Caco-2 (cell line): ENCODE measurements around the gene ACOX3. TPM values are rescaled to one million over a fixed set of nuclear protein-coding genes. Genes with fewer than 3 reads are reported as not detected.

Experiments used
- BruUV-seq: library from RNA; stranded (reverse); fragments of 400-500 nt; replicated peaks from 2 replicates; lab custom pipeline; 2021; lab: Mats Ljungman, UMichigan
- CTCF ChIA-PET: fragments of 300-600 bp; sonication (Branson Sonifier 250); formaldehyde crosslinking; loops from one replicate; lab custom pipeline; 2022; ENCODE audit warnings: antibody characterized with exemption; lab: Charles Lee
- POLR2A ChIA-PET: fragments of 300-600 bp; sonication (Branson Sonifier 250); formaldehyde crosslinking; loops from one replicate; lab custom pipeline; 2022; ENCODE audit warnings: antibody characterized with exemption; lab: Charles Lee
- DNase-seq, 2 experiments: peaks; one replicate each; pipeline versions ENCODE4 v3.0.0 to v3.0.0-alpha.2; 2020 to 2022
- H3K27me3 ChIP-seq: replicated peaks from 2 replicates; pipeline ENCODE4 v1.6.0; 2011; ENCODE audit warnings: low read length; ENCODE audit not compliant: control insufficient read depth, insufficient read depth
- H3K36me3 ChIP-seq: 2 replicates; pipeline ENCODE4 v1.5.1; 2011; ENCODE audit warnings: low read length; ENCODE audit not compliant: control insufficient read depth, insufficient read depth
- H3K4me1 ChIP-seq: fragments of 250-450 bp; sonication (Bioruptor Pico); 2 replicates; pipeline ENCODE4 v1.5.1; 2020; ENCODE audit warnings: mild to moderate bottlenecking
- H3K4me3 ChIP-seq: 2 replicates; pipeline ENCODE4 v1.5.1; 2011; ENCODE audit warnings: low read depth, mild to moderate bottlenecking, control low read depth, low read length
- H3K9me3 ChIP-seq: fragments of 250-450 bp; sonication (Bioruptor Pico); 2 replicates; pipeline ENCODE4 v1.5.1; 2020; ENCODE audit warnings: mild to moderate bottlenecking, moderate library complexity
- H3K27ac Mint-ChIP-seq: one replicate; pipeline ENCODE4 v1.8.0; 2022; ENCODE audit warnings: mixed read lengths; ENCODE audit not compliant: unreplicated experiment
- H3K27me3 Mint-ChIP-seq: one replicate; pipeline ENCODE4 v1.8.0; 2022; ENCODE audit warnings: mixed read lengths; ENCODE audit not compliant: insufficient read depth, unreplicated experiment
- H3K36me3 Mint-ChIP-seq: one replicate; pipeline ENCODE4 v1.8.0; 2022; ENCODE audit warnings: mild to moderate bottlenecking, mixed read lengths; ENCODE audit not compliant: insufficient read depth, unreplicated experiment
- H3K4me1 Mint-ChIP-seq: one replicate; pipeline ENCODE4 v1.8.0; 2022; ENCODE audit warnings: low read depth, mixed read lengths; ENCODE audit not compliant: unreplicated experiment
- H3K4me3 Mint-ChIP-seq: one replicate; pipeline ENCODE4 v1.8.0; 2022; ENCODE audit warnings: mild to moderate bottlenecking, moderate library complexity, mixed read lengths; ENCODE audit not compliant: unreplicated experiment
- H3K9me3 Mint-ChIP-seq: one replicate; pipeline ENCODE4 v1.8.0; 2022; ENCODE audit warnings: mixed read lengths; ENCODE audit not compliant: unreplicated experiment
- CTCF ChIP-seq, 2 experiments: fragments of 200-600 bp in 1 of 2; IDR thresholded peaks; 1 replicate in 1 of 2; 2 replicates in 1 of 2; pipeline versions ENCODE4 v1.5.1 to v1.8.0; 2011 to 2022; ENCODE audit warnings: antibody characterized with exemption in 1 of 2, control low read depth in 1 of 2, inconsistent platforms in 1 of 2, low read depth in 1 of 2, low read length in 1 of 2, mild to moderate bottlenecking in 1 of 2, moderate library complexity in 1 of 2; ENCODE audit not compliant: insufficient read depth in 1 of 2, severe bottlenecking in 1 of 2, unreplicated experiment in 1 of 2
- intact Hi-C: fragments of 100-400 bp; cut with micrococcal nuclease; formaldehyde crosslinking; loops from one replicate; pipeline ENCODE4 v1.10.0; 2022; ENCODE audit not compliant: unreplicated experiment
- total RNA-seq: library from RNA; stranded (reverse); gene quantifications from 2 replicates; pipeline ENCODE4 v1.2.3, GENCODE V29; 2022

ACOX3 gene
- total RNA-seq, 1 experiment from 2014 or later = 11.5 TPM

- no peaks in the 10 kb centered on the region for H3K36me3 ChIP-seq
- BruUV-seq = no TSS peak
- Mint-ChIP-seq H3K36me3 (no peaks in the 10 kb centered on the region), H3K4me3 (no peak overlapping the region), H3K27ac (no peak overlapping the region), H3K27me3 (no peaks in the 10 kb centered on the region), H3K9me3 (no peaks in the 10 kb centered on the region), H3K4me1 (peaks cover 7% of the 10 kb centered on the region)
- POLR2A ChIA-PET = no interaction called here
- H3K27me3 ChIP-seq = no peaks in the 10 kb centered on the region
- intact Hi-C loops = no loop called here
- TF ChIP-seq CTCF (IDR thresholded peaks at IDR 0.05; ENCODE audit: insufficient read depth in 1 of 2, low read depth in 1 of 2, low read length in 1 of 2, severe bottlenecking in 1 of 2, unreplicated experiment in 1 of 2) = no peak
- CTCF ChIA-PET = no interaction called here
- no peaks in the 10 kb centered on the region for H3K4me1 ChIP-seq
- H3K4me3 ChIP-seq = no peak overlapping the region
- no peaks in the 10 kb centered on the region for H3K9me3 ChIP-seq
- no peak for DNase-seq
Observed at GRCh38 chr4:8345946-8346814, 94.3 kb downstream of the ACOX3 start.

- Histone ChIP-seq H3K27me3 (no peaks in the 10 kb centered on the region), H3K36me3 (no peaks in the 10 kb centered on the region), H3K9me3 (no peaks in the 10 kb centered on the region), H3K4me1 (no peaks in the 10 kb centered on the region), H3K4me3 (no peak overlapping the region)
- no peaks in the 10 kb centered on the region for H3K36me3 Mint-ChIP-seq
- no peak for TF ChIP-seq CTCF (IDR thresholded peaks at IDR 0.05; ENCODE audit: insufficient read depth in 1 of 2, low read depth in 1 of 2, low read length in 1 of 2, severe bottlenecking in 1 of 2, unreplicated experiment in 1 of 2)
- intact Hi-C loops = no loop called here
- no peak for DNase-seq
- no peak overlapping the region for H3K27ac Mint-ChIP-seq
- peaks cover 7% of the 10 kb centered on the region for H3K4me1 Mint-ChIP-seq
- BruUV-seq = no TSS peak
- no peak overlapping the region for H3K4me3 Mint-ChIP-seq
- no peaks in the 10 kb centered on the region for H3K27me3 Mint-ChIP-seq
- POLR2A ChIA-PET = no interaction called here
- CTCF ChIA-PET = no interaction called here
- H3K9me3 Mint-ChIP-seq = no peaks in the 10 kb centered on the region
Observed at GRCh38 chr4:8345053-8345945, 95.2 kb downstream of the ACOX3 start.

- Mint-ChIP-seq H3K4me3 (no peak overlapping the region), H3K27me3 (no peaks in the 10 kb centered on the region), H3K9me3 (no peaks in the 10 kb centered on the region), H3K4me1 (peaks cover 7% of the 10 kb centered on the region), H3K27ac (no peak overlapping the region), H3K36me3 (no peaks in the 10 kb centered on the region)
- DNase-seq = no peak
- intact Hi-C loops = no loop called here
- TF ChIP-seq CTCF (IDR thresholded peaks at IDR 0.05; ENCODE audit: insufficient read depth in 1 of 2, low read depth in 1 of 2, low read length in 1 of 2, severe bottlenecking in 1 of 2, unreplicated experiment in 1 of 2) = no peak
- Histone ChIP-seq H3K4me1 (no peaks in the 10 kb centered on the region), H3K9me3 (no peaks in the 10 kb centered on the region), H3K4me3 (no peak overlapping the region), H3K27me3 (no peaks in the 10 kb centered on the region), H3K36me3 (no peaks in the 10 kb centered on the region)
- ChIA-PET POLR2A (no interaction called here), CTCF (interaction anchor here (0.6 kb wide), 1 partner anchor 542 kb away, joined by 3 read pairs; no protein-coding TSS in a partner anchor)
- no TSS peak for BruUV-seq
Observed at GRCh38 chr4:8344377-8344776, 96.1 kb downstream of the ACOX3 start.
